SK-N-SH treated with all-trans-retinoic acid at 6 μM for 48 hours (cell line): Measurements from ENCODE around the gene SQSTM1.

Experiments used
- ATAC-seq: fragments of 200-7000 bp; cut with Tn5 transposase; 3 replicates; pipeline ENCODE4 v1.9.1; 2020; ENCODE audit warnings: mild to moderate bottlenecking, moderate library complexity
- ARNTL ChIP-seq: fragments of 450-650 bp; formaldehyde crosslinking; IDR thresholded peaks from 2 replicates; pipeline ENCODE4 v1.5.0; 2020; ENCODE audit warnings: low read depth, mild to moderate bottlenecking, moderate library complexity, borderline replicate concordance
- BACH2 ChIP-seq: fragments of 250-450 bp; sonication (Bioruptor Pico); IDR thresholded peaks from 2 replicates; pipeline ENCODE4 v1.9.0; 2021; ENCODE audit warnings: mild to moderate bottlenecking, borderline replicate concordance
- CSDC2 ChIP-seq: fragments of 250-450 bp; sonication (Bioruptor Pico); IDR thresholded peaks from 2 replicates; pipeline ENCODE4 v1.5.0; 2020; ENCODE audit warnings: mild to moderate bottlenecking, moderate library complexity
- ESRRG ChIP-seq: fragments of 250-450 bp; sonication (Bioruptor Pico); IDR thresholded peaks from 2 replicates; pipeline ENCODE4 v1.6.1; 2021; ENCODE audit warnings: mild to moderate bottlenecking
- GLIS3 ChIP-seq: fragments of 250-450 bp; sonication (Bioruptor Pico); IDR thresholded peaks from 2 replicates; pipeline ENCODE4 v1.5.0; 2020; ENCODE audit warnings: mild to moderate bottlenecking, moderate library complexity
- ISL1 ChIP-seq: fragments of 250-450 bp; sonication (Bioruptor Pico); IDR thresholded peaks from 2 replicates; pipeline ENCODE4 v2.1.2; 2022; ENCODE audit warnings: mild to moderate bottlenecking, moderate library complexity
- OSR1 ChIP-seq: fragments of 250-450 bp; sonication (Bioruptor Pico); IDR thresholded peaks from 2 replicates; pipeline ENCODE4 v1.8.0; 2022; ENCODE audit warnings: moderate library complexity, mild to moderate bottlenecking, inconsistent platforms
- PPARA ChIP-seq: fragments of 250-450 bp; sonication (Bioruptor Pico); IDR thresholded peaks from 2 replicates; pipeline ENCODE4 v1.5.0; 2020; ENCODE audit warnings: mild to moderate bottlenecking, borderline replicate concordance
- SNAI2 ChIP-seq: fragments of 250-450 bp; sonication (Bioruptor Pico); IDR thresholded peaks from 2 replicates; pipeline ENCODE4 v1.5.0; 2020; ENCODE audit warnings: mild to moderate bottlenecking, moderate library complexity
- TCF4 ChIP-seq: fragments of 250-450 bp; sonication (Bioruptor Pico); IDR thresholded peaks from 2 replicates; pipeline ENCODE4 v1.8.0; 2021; ENCODE audit warnings: mild to moderate bottlenecking, moderate library complexity, borderline replicate concordance
- TOX ChIP-seq: fragments of 250-450 bp; sonication (Bioruptor Pico); IDR thresholded peaks from 2 replicates; pipeline ENCODE4 v1.8.0; 2021; ENCODE audit warnings: mild to moderate bottlenecking, moderate library complexity, borderline replicate concordance
- ZFP3 ChIP-seq: fragments of 250-450 bp; sonication (Bioruptor Pico); IDR thresholded peaks from 2 replicates; pipeline ENCODE4 v1.5.0; 2020; ENCODE audit warnings: mild to moderate bottlenecking, moderate library complexity
- ZFP30 ChIP-seq: fragments of 450-650 bp; formaldehyde crosslinking; IDR thresholded peaks from 2 replicates; pipeline ENCODE4 v1.5.0; 2022; ENCODE audit warnings: mild to moderate bottlenecking, moderate library complexity
- ZNF565 ChIP-seq: fragments of 450-650 bp; formaldehyde crosslinking; conservative IDR thresholded peaks from 2 replicates; pipeline ENCODE4 v1.5.0; 2020; ENCODE audit warnings: low read depth, mild to moderate bottlenecking, moderate library complexity
- ZNF70 ChIP-seq: fragments of 450-650 bp; formaldehyde crosslinking; IDR thresholded peaks from 2 replicates; pipeline ENCODE4 v1.5.0; 2020; ENCODE audit warnings: mild to moderate bottlenecking, moderate library complexity
- ZNF8 ChIP-seq: fragments of 450-650 bp; formaldehyde crosslinking; IDR thresholded peaks from 2 replicates; pipeline ENCODE4 v1.5.0; 2020; ENCODE audit warnings: mild to moderate bottlenecking, moderate library complexity
- TF ChIP-seq, protein P1 (sequence below): fragments of 250-450 bp; sonication (Bioruptor Pico); IDR thresholded peaks from 2 replicates; pipeline ENCODE4 v1.8.0; 2021; ENCODE audit warnings: low read depth, mild to moderate bottlenecking, moderate library complexity, borderline replicate concordance
- TF ChIP-seq, protein P2 (sequence below): fragments of 250-450 bp; sonication (Bioruptor Pico); IDR thresholded peaks from 2 replicates; pipeline ENCODE4 v1.8.0; 2020; ENCODE audit warnings: mild to moderate bottlenecking, moderate library complexity, borderline replicate concordance
- TF ChIP-seq, protein P3 (sequence below): fragments of 250-450 bp; sonication (Bioruptor Pico); IDR thresholded peaks from 2 replicates; pipeline ENCODE4 v1.5.1; 2021; ENCODE audit warnings: mild to moderate bottlenecking, moderate library complexity

SQSTM1 gene

DNA sequence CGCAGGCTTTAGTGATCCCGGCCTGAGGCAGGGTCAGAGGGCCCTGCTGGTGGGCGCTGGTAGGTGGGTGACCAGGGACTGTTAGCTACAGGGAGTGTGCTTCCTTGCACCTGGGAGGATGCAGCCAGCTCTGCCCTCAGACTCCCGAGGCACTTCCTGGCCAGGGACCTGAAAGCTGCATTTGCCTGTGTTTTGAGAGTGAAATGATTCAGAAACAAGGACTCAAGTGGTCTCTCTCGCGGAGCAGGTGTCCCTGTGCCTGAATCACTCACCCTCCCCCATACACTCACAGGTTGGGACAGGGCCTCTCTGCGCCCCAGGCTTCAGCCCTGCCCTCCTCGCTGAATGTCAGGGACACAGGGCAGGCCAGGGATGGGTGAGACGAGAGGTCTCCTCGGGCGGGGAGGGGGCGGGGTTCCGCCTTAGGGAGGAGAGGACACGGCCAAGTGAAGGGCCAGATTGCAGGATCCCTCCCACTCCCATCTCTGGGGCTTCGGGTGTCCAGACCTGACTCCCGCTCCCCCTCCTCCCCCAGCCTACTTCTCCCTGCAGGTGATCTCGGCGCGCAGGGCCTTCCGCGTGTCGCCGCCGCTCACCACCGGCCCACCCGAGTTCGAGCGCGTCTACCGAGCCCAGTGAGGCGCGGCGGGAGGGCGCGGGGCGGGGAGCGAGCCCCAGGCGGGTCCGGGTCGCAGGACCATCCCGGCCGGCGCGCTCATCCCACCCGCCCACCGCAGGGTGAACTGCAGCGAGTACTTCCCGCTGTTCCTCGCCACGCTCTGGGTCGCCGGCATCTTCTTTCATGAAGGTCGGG, 25.4 kb upstream of the SQSTM1 start:
- TF ChIP-seq SNAI2 (CRISPR knock-in tag) (no peak), TCF4 (CRISPR knock-in tag) (no peak), OSR1 (CRISPR knock-in tag) (no peak), ZNF8 (CRISPR knock-in tag) (no peak)
- peak; percentile 5 for ATAC-seq

GRCh38 chr5:179795863-179796833, 24.6 kb upstream of the SQSTM1 start:
- peak; percentile 88 for ATAC-seq

DNA sequence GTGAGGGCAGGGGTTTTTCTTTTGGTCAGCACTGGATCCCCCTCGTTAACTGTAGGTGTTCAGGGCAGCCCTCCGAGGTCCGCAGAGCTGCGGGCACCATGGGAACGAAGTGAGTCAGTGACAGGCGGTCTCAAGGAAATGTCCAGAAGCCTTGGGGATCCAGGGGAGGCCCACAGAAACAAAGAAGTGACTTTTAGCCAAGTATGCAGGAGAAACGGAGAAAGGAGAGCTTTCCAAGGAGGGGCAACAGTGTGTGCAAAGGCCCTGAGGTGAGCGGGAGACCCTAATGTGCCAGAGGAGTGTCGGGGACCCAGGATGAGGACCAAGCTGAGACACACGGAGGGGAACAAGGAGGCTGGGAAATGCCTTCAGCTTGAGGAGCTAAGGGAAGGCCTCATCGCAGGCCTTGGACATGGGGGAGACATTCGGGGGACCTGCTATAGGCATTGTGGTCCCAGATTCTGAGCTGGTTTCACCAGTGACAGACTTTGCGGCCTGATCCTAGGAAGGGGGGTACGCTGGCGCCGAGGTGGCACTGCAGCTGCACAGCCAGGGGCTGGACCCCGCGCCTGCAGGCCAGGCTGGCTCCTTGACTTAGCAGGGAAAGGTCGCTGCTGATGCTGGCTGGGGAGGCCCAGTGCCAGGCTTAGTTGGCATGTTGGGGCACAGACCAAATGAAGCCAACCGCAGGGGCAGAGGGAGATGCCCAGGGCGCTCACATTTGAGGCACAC, 23.7 kb upstream of the SQSTM1 start:
- no peak for ATAC-seq

More at GRCh38 chr5:179795863-179796833, 24.6 kb upstream of the SQSTM1 start:
- TF ChIP-seq, protein P1, sequence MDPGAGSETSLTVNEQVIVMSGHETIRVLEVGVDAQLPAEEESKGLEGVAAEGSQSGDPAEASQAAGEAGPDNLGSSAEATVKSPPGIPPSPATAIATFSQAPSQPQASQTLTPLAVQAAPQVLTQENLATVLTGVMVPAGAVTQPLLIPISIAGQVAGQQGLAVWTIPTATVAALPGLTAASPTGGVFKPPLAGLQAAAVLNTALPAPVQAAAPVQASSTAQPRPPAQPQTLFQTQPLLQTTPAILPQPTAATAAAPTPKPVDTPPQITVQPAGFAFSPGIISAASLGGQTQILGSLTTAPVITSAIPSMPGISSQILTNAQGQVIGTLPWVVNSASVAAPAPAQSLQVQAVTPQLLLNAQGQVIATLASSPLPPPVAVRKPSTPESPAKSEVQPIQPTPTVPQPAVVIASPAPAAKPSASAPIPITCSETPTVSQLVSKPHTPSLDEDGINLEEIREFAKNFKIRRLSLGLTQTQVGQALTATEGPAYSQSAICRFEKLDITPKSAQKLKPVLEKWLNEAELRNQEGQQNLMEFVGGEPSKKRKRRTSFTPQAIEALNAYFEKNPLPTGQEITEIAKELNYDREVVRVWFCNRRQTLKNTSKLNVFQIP (CRISPR knock-in tag): no peak
- TF ChIP-seq GLIS3 (CRISPR knock-in tag) (0 out of 2 replicates have a peak, but pooled peaks have one; percentile 68), ZFP3 (CRISPR knock-in tag) (no peak; the same call in 1 of the 2 replicates)
- TF ChIP-seq, protein P2, sequence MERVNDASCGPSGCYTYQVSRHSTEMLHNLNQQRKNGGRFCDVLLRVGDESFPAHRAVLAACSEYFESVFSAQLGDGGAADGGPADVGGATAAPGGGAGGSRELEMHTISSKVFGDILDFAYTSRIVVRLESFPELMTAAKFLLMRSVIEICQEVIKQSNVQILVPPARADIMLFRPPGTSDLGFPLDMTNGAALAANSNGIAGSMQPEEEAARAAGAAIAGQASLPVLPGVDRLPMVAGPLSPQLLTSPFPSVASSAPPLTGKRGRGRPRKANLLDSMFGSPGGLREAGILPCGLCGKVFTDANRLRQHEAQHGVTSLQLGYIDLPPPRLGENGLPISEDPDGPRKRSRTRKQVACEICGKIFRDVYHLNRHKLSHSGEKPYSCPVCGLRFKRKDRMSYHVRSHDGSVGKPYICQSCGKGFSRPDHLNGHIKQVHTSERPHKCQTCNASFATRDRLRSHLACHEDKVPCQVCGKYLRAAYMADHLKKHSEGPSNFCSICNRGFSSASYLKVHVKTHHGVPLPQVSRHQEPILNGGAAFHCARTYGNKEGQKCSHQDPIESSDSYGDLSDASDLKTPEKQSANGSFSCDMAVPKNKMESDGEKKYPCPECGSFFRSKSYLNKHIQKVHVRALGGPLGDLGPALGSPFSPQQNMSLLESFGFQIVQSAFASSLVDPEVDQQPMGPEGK (CRISPR knock-in tag): 0 out of 2 replicates have a peak, but pooled peaks have one; percentile 38

DNA sequence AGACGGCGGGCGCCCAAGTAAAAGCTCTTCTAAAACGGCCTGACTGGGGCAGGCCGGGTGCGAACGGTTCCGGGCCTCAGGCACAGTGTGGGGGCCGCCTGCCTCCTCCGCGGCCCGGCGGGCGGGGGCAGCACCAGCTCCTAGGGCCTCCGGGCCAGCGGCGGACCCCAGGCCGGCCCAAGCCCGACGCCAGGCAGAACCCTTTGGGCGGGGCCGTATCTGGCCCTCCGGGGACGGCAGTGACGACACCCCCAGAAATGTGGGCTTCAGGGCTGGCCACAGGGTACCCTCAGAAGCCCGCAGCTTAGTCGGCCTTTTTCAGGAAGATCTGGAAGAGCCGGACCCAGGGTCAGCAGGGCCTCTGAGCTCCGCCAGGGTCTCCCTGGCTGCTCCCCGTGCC, 23.0 kb upstream of the SQSTM1 start:
- TF ChIP-seq PPARA (CRISPR knock-in tag) (no peak), ESRRG (no peak), TOX (CRISPR knock-in tag) (no peak), ARNTL (CRISPR knock-in tag) (no peak), ZNF8 (CRISPR knock-in tag) (no peak), ZFP30 (CRISPR knock-in tag) (no peak), BACH2 (CRISPR knock-in tag) (no peak)
- no peak for ATAC-seq

More for the DNA sequence above, 23.7 kb upstream of the SQSTM1 start:
- no peak for TF ChIP-seq CSDC2
- TF ChIP-seq, protein P1 (CRISPR knock-in tag): no peak
- TF ChIP-seq TOX (CRISPR knock-in tag): no peak
- TF ChIP-seq, protein P3, sequence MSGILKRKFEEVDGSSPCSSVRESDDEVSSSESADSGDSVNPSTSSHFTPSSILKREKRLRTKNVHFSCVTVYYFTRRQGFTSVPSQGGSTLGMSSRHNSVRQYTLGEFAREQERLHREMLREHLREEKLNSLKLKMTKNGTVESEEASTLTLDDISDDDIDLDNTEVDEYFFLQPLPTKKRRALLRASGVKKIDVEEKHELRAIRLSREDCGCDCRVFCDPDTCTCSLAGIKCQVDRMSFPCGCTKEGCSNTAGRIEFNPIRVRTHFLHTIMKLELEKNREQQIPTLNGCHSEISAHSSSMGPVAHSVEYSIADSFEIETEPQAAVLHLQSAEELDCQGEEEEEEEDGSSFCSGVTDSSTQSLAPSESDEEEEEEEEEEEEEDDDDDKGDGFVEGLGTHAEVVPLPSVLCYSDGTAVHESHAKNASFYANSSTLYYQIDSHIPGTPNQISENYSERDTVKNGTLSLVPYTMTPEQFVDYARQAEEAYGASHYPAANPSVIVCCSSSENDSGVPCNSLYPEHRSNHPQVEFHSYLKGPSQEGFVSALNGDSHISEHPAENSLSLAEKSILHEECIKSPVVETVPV (CRISPR knock-in tag): no peak
- TF ChIP-seq TCF4 (CRISPR knock-in tag): no peak
- no peak for TF ChIP-seq OSR1 (CRISPR knock-in tag)
- no peak for TF ChIP-seq GLIS3 (CRISPR knock-in tag)
- TF ChIP-seq PPARA (CRISPR knock-in tag): no peak
- no peak for TF ChIP-seq ZNF70
- TF ChIP-seq ISL1 (CRISPR knock-in tag): no peak
- no peak for TF ChIP-seq ZNF8 (CRISPR knock-in tag)
- no peak for TF ChIP-seq ZFP3 (CRISPR knock-in tag)
- no peak for TF ChIP-seq ZNF565 (CRISPR knock-in tag)
- no peak for TF ChIP-seq SNAI2 (CRISPR knock-in tag)
- no peak for TF ChIP-seq ZFP30 (CRISPR knock-in tag)
